Skeletal muscle tissue (tissue), 4 donors: ENCODE results near the gene TCEAL9. TPM values are rescaled to one million over a fixed set of nuclear protein-coding genes. Genes with fewer than 3 reads are reported as not detected.
A peak's percentile ranks its signal among the peaks of the same experiment; 100 is the strongest.
"Not testable (repeated sequence)": the region's sequence is repeated elsewhere in the genome, so short reads cannot be mapped to it uniquely, and the experiment has no call there.

ENCODE experiments used
- H3K27ac ChIP-seq: one replicate; pipeline ENCODE4 v1.7.0; 2013; ENCODE audit warnings: mild to moderate bottlenecking, low read depth, low read length, inconsistent platforms
- H3K27me3 ChIP-seq, 3 donors: one replicate each; pipeline ENCODE4 v1.7.0; 2013; ENCODE audit warnings: low read length in 3 of 3; ENCODE audit not compliant: control insufficient read depth in 3 of 3, insufficient read depth in 3 of 3
- H3K36me3 ChIP-seq, 3 donors: one replicate each; pipeline ENCODE4 v1.7.0; 2013; ENCODE audit warnings: low read length in 3 of 3; ENCODE audit not compliant: control insufficient read depth in 3 of 3, insufficient read depth in 3 of 3
- H3K4me1 ChIP-seq, 3 donors: one replicate each; pipeline ENCODE4 v1.7.0; 2013; ENCODE audit warnings: low read length in 3 of 3, mild to moderate bottlenecking in 3 of 3; ENCODE audit not compliant: control insufficient read depth in 3 of 3, insufficient read depth in 3 of 3
- H3K4me3 ChIP-seq, 3 donors: one replicate each; pipeline ENCODE4 v1.7.0; 2013; ENCODE audit warnings: low read length in 3 of 3
- H3K9ac ChIP-seq, 3 donors: one replicate each; pipeline ENCODE4 v1.7.0; 2013; ENCODE audit warnings: low read length in 3 of 3, mild to moderate bottlenecking in 3 of 3, moderate library complexity in 2 of 3, low read depth in 1 of 3
- H3K9me3 ChIP-seq, 3 donors: one replicate each; pipeline ENCODE4 v1.7.0; 2013; ENCODE audit warnings: low read length in 3 of 3; ENCODE audit not compliant: control insufficient read depth in 3 of 3
- total RNA-seq: library from RNA; depleted of rRNA; stranded (reverse); fragments of >200 nt; gene quantifications from one replicate; pipeline ENCODE4 v1.2.3, GENCODE V29; 2014
- donor health status: Osteomylitis.

The TCEAL9 gene
- total RNA-seq, 1 donor from 2014 or later: 74.1 TPM

DNA sequence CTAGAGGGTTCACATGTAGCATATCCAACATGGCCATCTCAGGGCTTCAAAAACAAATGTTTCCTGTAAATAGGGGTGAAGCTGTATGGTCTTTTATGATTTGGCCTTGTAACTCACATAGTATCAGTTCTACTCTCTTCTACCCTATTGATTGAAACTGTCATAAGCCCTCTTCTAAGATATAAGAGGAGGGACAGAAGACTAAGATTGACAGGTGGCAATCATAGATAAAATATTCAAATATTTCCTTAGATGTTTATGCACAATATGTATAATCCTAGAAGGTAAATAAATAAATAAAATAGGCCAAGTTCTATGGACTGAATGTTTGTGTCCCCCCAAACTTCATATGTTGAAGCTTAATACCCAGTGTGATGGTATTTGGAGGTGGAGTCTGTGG, 13.2 kb downstream of the TCEAL9 start:
- no peaks in the 10 kb centered on the region for H3K9me3 ChIP-seq
- H3K9ac ChIP-seq: no peak overlapping the region
- H3K36me3 ChIP-seq: no peaks in the 10 kb centered on the region
- no peaks in the 10 kb centered on the region for H3K4me1 ChIP-seq
- no peak overlapping the region for H3K27ac ChIP-seq
- H3K4me3 ChIP-seq: no peak overlapping the region
- no peaks in the 10 kb centered on the region for H3K27me3 ChIP-seq

- H3K4me1 ChIP-seq: peaks cover 0 to 3% (median 0%) of the 10 kb centered on the region in 3 donors
- no peaks in the 10 kb centered on the region for H3K9me3 ChIP-seq
- no peak overlapping the region for H3K27ac ChIP-seq
- H3K27me3 ChIP-seq: peaks cover 0 to 4% (median 0%) of the 10 kb centered on the region in 3 donors
- H3K4me3 ChIP-seq: no peak overlapping the region
- H3K9ac ChIP-seq: no peak overlapping the region
- H3K36me3 ChIP-seq: no peaks in the 10 kb centered on the region
Measured at GRCh38 chrX:103372886-103373285, 16.6 kb downstream of the TCEAL9 start.

DNA sequence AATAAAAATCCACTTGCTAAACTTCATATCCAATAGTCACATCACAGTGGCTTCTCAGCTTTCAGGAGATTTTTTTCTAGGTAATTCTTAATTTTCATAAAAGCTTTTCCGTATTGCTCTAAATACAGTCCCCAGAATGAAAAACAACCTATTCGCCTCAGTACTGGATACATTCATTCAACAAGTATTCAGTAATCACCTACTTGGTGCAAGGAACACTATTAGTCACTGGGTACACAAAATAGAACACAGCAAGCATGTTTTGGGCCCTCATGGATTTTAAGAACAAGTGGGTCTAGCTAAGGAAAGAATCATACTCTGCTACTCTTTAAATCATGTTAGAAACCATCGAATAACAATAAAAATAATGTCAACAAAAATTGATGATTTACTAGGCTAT, 17.3 kb downstream of the TCEAL9 start:
- peaks cover 0 to 3% (median 0%) of the 10 kb centered on the region in 3 donors for H3K4me1 ChIP-seq
- peaks cover 0 to 4% (median 0%) of the 10 kb centered on the region in 3 donors for H3K27me3 ChIP-seq
- H3K9ac ChIP-seq: no peak overlapping the region
- no peaks in the 10 kb centered on the region for H3K9me3 ChIP-seq
- no peak overlapping the region for H3K4me3 ChIP-seq
- H3K36me3 ChIP-seq: no peaks in the 10 kb centered on the region
- no peak overlapping the region for H3K27ac ChIP-seq

- Histone ChIP-seq H3K27me3 (peaks cover 0 to 4% (median 0%) of the 10 kb centered on the region in 3 donors), H3K36me3 (no peaks in the 10 kb centered on the region), H3K4me1 (peaks cover 0 to 3% (median 0%) of the 10 kb centered on the region in 3 donors), H3K9ac (peak within 1 kb of the TSS in 2 of 3 donors; percentile 33 to 79), H3K9me3 (no peaks in the 10 kb centered on the region), H3K27ac (no peak within 1 kb of the TSS), H3K4me3 (peak within 1 kb of the TSS; percentile 57 to 69 (median 60))
Measured at GRCh38 chrX:103376118-103376978, 20.0 kb downstream of the TCEAL9 start, which contains the start of gene BEX3. TSS of gene BEX3 (plus strand) at chrX:103376538. CDS start at chrX:103377522, 984 bp downstream.

DNA sequence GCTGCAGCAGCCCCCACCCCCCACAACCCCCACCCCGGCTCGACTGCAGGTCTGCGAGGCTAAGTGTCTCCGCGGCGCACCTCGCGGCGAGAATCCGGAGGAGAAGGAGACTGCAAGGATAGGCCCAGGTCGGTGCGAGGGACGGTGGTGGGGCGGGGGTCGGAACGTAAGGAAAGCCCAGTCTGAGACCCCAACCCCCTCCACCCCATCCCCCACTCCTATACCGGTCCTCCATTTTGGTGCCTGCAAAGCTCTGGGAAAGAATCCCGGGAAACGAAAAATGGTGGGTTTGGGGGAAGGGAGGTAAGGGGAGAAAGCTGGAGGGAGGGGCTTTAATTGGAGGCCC, 20.6 kb downstream of the TCEAL9 start:
- no peaks in the 10 kb centered on the region for H3K9me3 ChIP-seq
- H3K4me1 ChIP-seq: peaks cover 0 to 3% (median 0%) of the 10 kb centered on the region in 3 donors
- H3K27me3 ChIP-seq: peaks cover 0 to 4% (median 0%) of the 10 kb centered on the region in 3 donors
- no peak overlapping the region for H3K9ac ChIP-seq
- H3K36me3 ChIP-seq: no peaks in the 10 kb centered on the region
- H3K27ac ChIP-seq: no peak overlapping the region
- H3K4me3 ChIP-seq: peak overlapping the region in 2 of 3 donors; percentile 29 to 43

GRCh38 chrX:103378990-103379389, 22.7 kb downstream of the TCEAL9 start:
- Histone ChIP-seq H3K4me3 (no peak overlapping the region), H3K27me3 (peaks cover 0 to 4% (median 0%) of the 10 kb centered on the region in 3 donors), H3K36me3 (no peaks in the 10 kb centered on the region), H3K9ac (no peak overlapping the region), H3K4me1 (peaks cover 0 to 3% (median 0%) of the 10 kb centered on the region in 3 donors), H3K9me3 (no peaks in the 10 kb centered on the region), H3K27ac (no peak overlapping the region)

DNA sequence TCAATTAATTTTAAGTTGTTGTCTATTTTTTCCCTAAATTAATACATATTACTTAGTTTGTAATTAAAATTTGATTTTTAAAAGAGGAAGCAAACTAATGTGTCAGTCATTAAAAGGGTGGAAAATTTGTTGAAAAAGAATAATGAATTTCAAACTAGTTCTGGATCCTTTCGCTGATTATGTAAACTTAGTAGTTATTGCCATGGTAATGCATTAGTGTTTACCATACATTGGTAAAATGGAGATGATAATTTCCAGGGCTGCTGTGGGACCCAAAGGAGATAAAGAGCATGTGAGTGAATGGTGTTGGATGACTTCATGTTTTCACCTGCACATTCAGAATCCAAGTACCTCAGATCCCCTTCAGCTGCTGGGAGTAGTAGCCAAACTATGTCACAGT, 26.6 kb downstream of the TCEAL9 start:
- no peaks in the 10 kb centered on the region for H3K4me1 ChIP-seq
- H3K36me3 ChIP-seq: no peaks in the 10 kb centered on the region
- H3K27ac ChIP-seq: no peak overlapping the region
- no peak overlapping the region for H3K9ac ChIP-seq
- H3K27me3 ChIP-seq: no peaks in the 10 kb centered on the region
- no peak overlapping the region for H3K4me3 ChIP-seq
- no peaks in the 10 kb centered on the region for H3K9me3 ChIP-seq

GRCh38 chrX:103384672-103385071, 28.4 kb downstream of the TCEAL9 start:
- Histone ChIP-seq H3K9ac (no peak overlapping the region), H3K27me3 (no peaks in the 10 kb centered on the region), H3K9me3 (no peaks in the 10 kb centered on the region), H3K27ac (no peak overlapping the region), H3K4me1 (no peaks in the 10 kb centered on the region), H3K4me3 (no peak overlapping the region), H3K36me3 (no peaks in the 10 kb centered on the region)

DNA sequence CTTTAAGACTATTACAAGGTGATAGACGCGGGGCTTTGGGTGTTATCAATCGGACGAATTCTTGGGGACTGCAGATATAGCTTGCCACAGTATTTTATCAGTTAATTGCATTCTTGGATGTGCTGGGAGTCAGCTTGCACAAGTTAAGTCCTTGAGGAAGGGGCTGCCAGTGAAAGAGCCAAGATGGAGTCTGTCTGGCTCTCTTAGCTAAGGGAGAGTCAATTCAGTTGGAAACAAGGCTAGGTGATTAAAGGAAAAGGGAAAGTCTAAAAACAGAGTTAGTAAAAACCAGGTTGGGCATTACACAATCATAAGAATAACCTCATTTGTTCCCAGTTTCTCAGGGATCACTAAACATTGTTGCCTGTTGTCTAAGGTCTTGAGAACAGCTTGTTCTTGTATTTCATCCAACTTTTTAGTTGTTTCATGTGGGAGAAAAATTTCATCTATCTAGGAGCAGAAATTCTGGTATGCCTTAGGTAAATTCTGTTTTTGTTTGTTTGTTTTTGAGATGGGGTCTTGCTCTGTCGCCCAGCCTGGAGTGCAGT, 29.1 kb downstream of the TCEAL9 start:
- H3K9ac ChIP-seq, H3K9me3 ChIP-seq, H3K36me3 ChIP-seq, H3K4me1 ChIP-seq, H3K27ac ChIP-seq, H3K4me3 ChIP-seq, H3K27me3 ChIP-seq: not testable (repeated sequence)

- H3K9ac ChIP-seq: no peak overlapping the region
- H3K36me3 ChIP-seq: no peaks in the 10 kb centered on the region
- H3K27ac ChIP-seq: no peak overlapping the region
- no peaks in the 10 kb centered on the region for H3K27me3 ChIP-seq
- no peaks in the 10 kb centered on the region for H3K4me1 ChIP-seq
- no peaks in the 10 kb centered on the region for H3K9me3 ChIP-seq
- no peak overlapping the region for H3K4me3 ChIP-seq
Measured at GRCh38 chrX:103386332-103386731, 30.0 kb downstream of the TCEAL9 start.
